Putamen (tissue), 1 donor: ENCODE data around the gene TNFSF15.

Experiments used
- DNase-seq: peaks from one replicate; pipeline ENCODE4 v3.0.0-alpha.2; 2016; ENCODE audit warnings: low spot score

TNFSF15 gene

GRCh38 chr9:114787781-114788498 lies 17.9 kb downstream of the TNFSF15 start:
- no peak for DNase-seq

- no peak for DNase-seq
Observed at GRCh38 chr9:114787214-114787613, 18.6 kb downstream of the TNFSF15 start.

- DNase-seq = no peak
Observed at GRCh38 chr9:114785866-114786650, 19.8 kb downstream of the TNFSF15 start.

GRCh38 chr9:114784721-114785279 lies 21.0 kb downstream of the TNFSF15 start:
- DNase-seq = no peak

GRCh38 chr9:114782586-114782985 lies 23.3 kb downstream of the TNFSF15 start:
- DNase-seq = no peak

- DNase-seq = no peak
Observed at GRCh38 chr9:114779352-114779845, 26.4 kb downstream of the TNFSF15 start.

- no peak for DNase-seq
Observed at GRCh38 chr9:114777821-114778609, 27.8 kb downstream of the TNFSF15 start.

- DNase-seq = no peak
Observed at GRCh38 chr9:114776683-114777399, 29.0 kb downstream of the TNFSF15 start.

- DNase-seq = no peak
Observed at GRCh38 chr9:114775981-114776380, 29.9 kb downstream of the TNFSF15 start.

GRCh38 chr9:114775121-114775520 lies 30.7 kb downstream of the TNFSF15 start:
- no peak for DNase-seq

GRCh38 chr9:114774524-114774923 lies 31.3 kb downstream of the TNFSF15 start:
- no peak for DNase-seq

GRCh38 chr9:114771889-114772288 lies 34.0 kb downstream of the TNFSF15 start:
- no peak for DNase-seq

- no peak for DNase-seq
Observed at GRCh38 chr9:114770991-114771390, 34.8 kb downstream of the TNFSF15 start.

- no peak for DNase-seq
Observed at GRCh38 chr9:114769624-114770023, 36.2 kb downstream of the TNFSF15 start.

- DNase-seq = no peak
Observed at GRCh38 chr9:114763220-114763619, 42.6 kb downstream of the TNFSF15 start.

- no peak for DNase-seq
Observed at GRCh38 chr9:114761523-114761922, 44.3 kb downstream of the TNFSF15 start.

GRCh38 chr9:114759512-114760341 lies 46.1 kb downstream of the TNFSF15 start:
- DNase-seq = no peak

GRCh38 chr9:114757984-114758383 lies 47.9 kb downstream of the TNFSF15 start:
- DNase-seq = no peak

GRCh38 chr9:114757395-114757794 lies 48.4 kb downstream of the TNFSF15 start:
- no peak for DNase-seq

GRCh38 chr9:114756920-114757319 lies 48.9 kb downstream of the TNFSF15 start:
- no peak for DNase-seq

GRCh38 chr9:114754581-114754980 lies 51.3 kb downstream of the TNFSF15 start:
- DNase-seq = no peak
